Measurements from ENCODE around the gene MAMDC2.

DNA sequence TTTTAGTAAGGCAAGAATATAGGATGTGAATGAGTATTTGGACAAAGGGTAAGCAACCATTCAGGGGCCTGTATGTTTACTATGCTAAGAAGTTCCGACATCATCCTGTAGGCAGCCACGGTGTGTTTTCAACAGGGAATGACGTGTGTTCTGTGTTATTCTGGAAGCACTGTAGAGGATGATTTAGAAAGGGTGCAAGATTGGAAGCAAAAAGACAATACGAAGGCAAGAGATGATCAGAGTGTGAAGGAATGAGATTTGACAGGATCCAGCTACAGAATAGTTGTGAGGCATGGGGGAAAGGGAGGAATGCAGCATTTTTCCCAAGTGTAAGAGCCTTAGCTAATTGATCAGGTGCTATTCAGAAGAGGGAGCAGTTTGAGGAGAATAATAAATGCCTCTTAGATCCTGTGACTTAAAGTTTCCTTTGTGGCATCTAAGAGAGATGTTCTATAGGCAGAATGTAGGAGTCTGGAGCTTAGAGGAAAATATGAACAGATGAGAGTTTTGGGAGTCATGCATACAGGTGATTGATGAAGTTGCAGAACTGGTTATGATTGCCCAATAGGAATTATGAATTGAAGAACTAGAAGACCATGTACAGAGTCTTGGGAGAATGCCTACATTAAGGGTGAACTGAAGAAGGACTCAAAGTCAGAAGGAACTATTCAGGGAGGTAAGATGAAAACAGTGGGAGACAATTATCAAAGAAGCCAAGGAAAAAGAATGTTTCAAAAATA lies 217.7 kb downstream of the MAMDC2 start:
- TF ChIP-seq, protein P1, sequence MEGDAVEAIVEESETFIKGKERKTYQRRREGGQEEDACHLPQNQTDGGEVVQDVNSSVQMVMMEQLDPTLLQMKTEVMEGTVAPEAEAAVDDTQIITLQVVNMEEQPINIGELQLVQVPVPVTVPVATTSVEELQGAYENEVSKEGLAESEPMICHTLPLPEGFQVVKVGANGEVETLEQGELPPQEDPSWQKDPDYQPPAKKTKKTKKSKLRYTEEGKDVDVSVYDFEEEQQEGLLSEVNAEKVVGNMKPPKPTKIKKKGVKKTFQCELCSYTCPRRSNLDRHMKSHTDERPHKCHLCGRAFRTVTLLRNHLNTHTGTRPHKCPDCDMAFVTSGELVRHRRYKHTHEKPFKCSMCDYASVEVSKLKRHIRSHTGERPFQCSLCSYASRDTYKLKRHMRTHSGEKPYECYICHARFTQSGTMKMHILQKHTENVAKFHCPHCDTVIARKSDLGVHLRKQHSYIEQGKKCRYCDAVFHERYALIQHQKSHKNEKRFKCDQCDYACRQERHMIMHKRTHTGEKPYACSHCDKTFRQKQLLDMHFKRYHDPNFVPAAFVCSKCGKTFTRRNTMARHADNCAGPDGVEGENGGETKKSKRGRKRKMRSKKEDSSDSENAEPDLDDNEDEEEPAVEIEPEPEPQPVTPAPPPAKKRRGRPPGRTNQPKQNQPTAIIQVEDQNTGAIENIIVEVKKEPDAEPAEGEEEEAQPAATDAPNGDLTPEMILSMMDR (IDR thresholded peaks at IDR 0.05; ENCODE audit: insufficient read depth, low read depth, low read length) = no peak
- no peak for TF ChIP-seq EZH2 (IDR thresholded peaks at IDR 0.05; ENCODE audit: insufficient read depth, low read length)

Data from astrocyte (in vitro differentiated cells and primary cell).